ENCODE results near the gene LILRB2. TPM values are rescaled to one million over a fixed set of nuclear protein-coding genes. Genes with fewer than 3 reads are reported as not detected.
"Not testable (repeated sequence)": the region's sequence is repeated elsewhere in the genome, so short reads cannot be mapped to it uniquely, and the experiment has no call there.

The LILRB2 gene
- total RNA-seq, 1 experiment from 2014 or later: not detected

GRCh38 chr19:54275951-54276350 lies 5.0 kb downstream of the LILRB2 start:
- ChIA-PET POLR2A (no interaction called here), CTCF (no interaction called here)
- BruUV-seq (replicated peaks): no TSS peak
- H3K36me3 ChIP-seq (ENCODE audit: control insufficient read depth, insufficient read depth, low read length): no peaks in the 10 kb centered on the region
- no peak for TF ChIP-seq CTCF (IDR thresholded peaks at IDR 0.05; ENCODE audit: insufficient read depth in 1 of 2, low read depth in 1 of 2, low read length in 1 of 2, severe bottlenecking in 1 of 2, unreplicated experiment in 1 of 2)
- no peaks in the 10 kb centered on the region for H3K4me1 ChIP-seq
- H3K27me3 Mint-ChIP-seq (ENCODE audit: insufficient read depth, unreplicated experiment): peaks cover 47% of the 10 kb centered on the region
- intact Hi-C loops (cut with micrococcal nuclease; ENCODE audit: unreplicated experiment): no loop called here
- H3K27ac Mint-ChIP-seq (ENCODE audit: unreplicated experiment): no peak overlapping the region
- H3K4me3 Mint-ChIP-seq (ENCODE audit: unreplicated experiment): no peak overlapping the region
- no peaks in the 10 kb centered on the region for H3K36me3 Mint-ChIP-seq (ENCODE audit: insufficient read depth, unreplicated experiment)
- no peak overlapping the region for H3K4me3 ChIP-seq (ENCODE audit: low read depth, low read length)
- no peak for DNase-seq
- no peaks in the 10 kb centered on the region for H3K9me3 Mint-ChIP-seq (ENCODE audit: unreplicated experiment)
- H3K9me3 ChIP-seq: no peaks in the 10 kb centered on the region
- H3K27me3 ChIP-seq (replicated peaks; ENCODE audit: control insufficient read depth, insufficient read depth, low read length): no peaks in the 10 kb centered on the region; the same call in 1 of the 2 replicates
- no peaks in the 10 kb centered on the region for H3K4me1 Mint-ChIP-seq (ENCODE audit: low read depth, unreplicated experiment)

GRCh38 chr19:54274516-54274915 lies 6.4 kb downstream of the LILRB2 start:
- H3K36me3 Mint-ChIP-seq (ENCODE audit: insufficient read depth, unreplicated experiment); H3K4me1 Mint-ChIP-seq (ENCODE audit: low read depth, unreplicated experiment); intact Hi-C loops (cut with micrococcal nuclease; ENCODE audit: unreplicated experiment); H3K27ac Mint-ChIP-seq (ENCODE audit: unreplicated experiment); CTCF ChIA-PET; BruUV-seq (replicated peaks); DNase-seq; H3K9me3 ChIP-seq; H3K4me1 ChIP-seq; H3K4me3 ChIP-seq (ENCODE audit: low read depth, low read length); H3K9me3 Mint-ChIP-seq (ENCODE audit: unreplicated experiment); H3K4me3 Mint-ChIP-seq (ENCODE audit: unreplicated experiment); H3K36me3 ChIP-seq (ENCODE audit: control insufficient read depth, insufficient read depth, low read length); H3K27me3 ChIP-seq (replicated peaks; ENCODE audit: control insufficient read depth, insufficient read depth, low read length); POLR2A ChIA-PET: not testable (repeated sequence)
- peaks cover 43% of the 10 kb centered on the region for H3K27me3 Mint-ChIP-seq (ENCODE audit: insufficient read depth, unreplicated experiment)

GRCh38 chr19:54273821-54274220 lies 7.1 kb downstream of the LILRB2 start:
- intact Hi-C loops (cut with micrococcal nuclease; ENCODE audit: unreplicated experiment): no loop called here
- BruUV-seq (replicated peaks): no TSS peak
- no peak overlapping the region for H3K4me3 ChIP-seq (ENCODE audit: low read depth, low read length)
- Mint-ChIP-seq H3K4me1 (ENCODE audit: low read depth, unreplicated experiment) (no peaks in the 10 kb centered on the region), H3K4me3 (ENCODE audit: unreplicated experiment) (no peak overlapping the region), H3K27ac (ENCODE audit: unreplicated experiment) (no peak overlapping the region), H3K27me3 (ENCODE audit: insufficient read depth, unreplicated experiment) (peaks cover 38% of the 10 kb centered on the region), H3K9me3 (ENCODE audit: unreplicated experiment) (no peaks in the 10 kb centered on the region), H3K36me3 (ENCODE audit: insufficient read depth, unreplicated experiment) (no peaks in the 10 kb centered on the region)
- POLR2A ChIA-PET: interaction anchor here (0.7 kb wide), 1 partner anchor 84 kb away, joined by 4 read pairs; the partner anchor contains the start of gene MBOAT7
- no peaks in the 10 kb centered on the region for H3K36me3 ChIP-seq (ENCODE audit: control insufficient read depth, insufficient read depth, low read length)
- CTCF ChIA-PET: no interaction called here
- no peaks in the 10 kb centered on the region for H3K9me3 ChIP-seq
- H3K27me3 ChIP-seq (replicated peaks; ENCODE audit: control insufficient read depth, insufficient read depth, low read length): no peaks in the 10 kb centered on the region; the same call in 1 of the 2 replicates
- H3K4me1 ChIP-seq: no peaks in the 10 kb centered on the region
- DNase-seq: no peak
- TF ChIP-seq CTCF (IDR thresholded peaks at IDR 0.05; ENCODE audit: insufficient read depth in 1 of 2, low read depth in 1 of 2, low read length in 1 of 2, severe bottlenecking in 1 of 2, unreplicated experiment in 1 of 2): no peak

- H3K27me3 ChIP-seq (replicated peaks; ENCODE audit: control insufficient read depth, insufficient read depth, low read length); DNase-seq; H3K4me3 ChIP-seq (ENCODE audit: low read depth, low read length); H3K4me3 Mint-ChIP-seq (ENCODE audit: unreplicated experiment); H3K4me1 ChIP-seq; CTCF ChIA-PET; H3K27ac Mint-ChIP-seq (ENCODE audit: unreplicated experiment); H3K4me1 Mint-ChIP-seq (ENCODE audit: low read depth, unreplicated experiment); BruUV-seq (replicated peaks); H3K9me3 ChIP-seq; POLR2A ChIA-PET; H3K36me3 ChIP-seq (ENCODE audit: control insufficient read depth, insufficient read depth, low read length); H3K9me3 Mint-ChIP-seq (ENCODE audit: unreplicated experiment); intact Hi-C loops (cut with micrococcal nuclease; ENCODE audit: unreplicated experiment); H3K36me3 Mint-ChIP-seq (ENCODE audit: insufficient read depth, unreplicated experiment): not testable (repeated sequence)
- H3K27me3 Mint-ChIP-seq (ENCODE audit: insufficient read depth, unreplicated experiment): peaks cover 32% of the 10 kb centered on the region
These were observed 8.7 kb downstream of the LILRB2 start for GRCh38 chr19:54272181-54272580.

- H3K27ac Mint-ChIP-seq (ENCODE audit: unreplicated experiment); CTCF ChIA-PET; H3K36me3 ChIP-seq (ENCODE audit: control insufficient read depth, insufficient read depth, low read length); H3K4me3 Mint-ChIP-seq (ENCODE audit: unreplicated experiment); intact Hi-C loops (cut with micrococcal nuclease; ENCODE audit: unreplicated experiment); H3K4me3 ChIP-seq (ENCODE audit: low read depth, low read length); H3K9me3 ChIP-seq; H3K27me3 ChIP-seq (replicated peaks; ENCODE audit: control insufficient read depth, insufficient read depth, low read length); BruUV-seq (replicated peaks); POLR2A ChIA-PET; H3K36me3 Mint-ChIP-seq (ENCODE audit: insufficient read depth, unreplicated experiment); H3K4me1 ChIP-seq; H3K9me3 Mint-ChIP-seq (ENCODE audit: unreplicated experiment); H3K4me1 Mint-ChIP-seq (ENCODE audit: low read depth, unreplicated experiment); DNase-seq: not testable (repeated sequence)
- peaks cover 32% of the 10 kb centered on the region for H3K27me3 Mint-ChIP-seq (ENCODE audit: insufficient read depth, unreplicated experiment)
These were observed 9.3 kb downstream of the LILRB2 start for GRCh38 chr19:54271587-54271986.
